ENCODE measurements around the gene XIRP2.
A peak's percentile ranks its signal among the peaks of the same experiment; 100 is the strongest.
"Not testable (repeated sequence)": the region's sequence is repeated elsewhere in the genome, so short reads cannot be mapped to it uniquely, and the experiment has no call there.

The XIRP2 gene

GRCh38 chr2:167200019-167200418 is 311.7 kb downstream of the XIRP2 start:
- no peak for DNase-seq

- DNase-seq: no peak
These were observed 321.5 kb downstream of the XIRP2 start for GRCh38 chr2:167209784-167210183.

GRCh38 chr2:167212014-167212648 is 323.9 kb downstream of the XIRP2 start:
- DNase-seq: no peak

GRCh38 chr2:167215595-167215994 is 327.3 kb downstream of the XIRP2 start:
- no peak for DNase-seq

- no peak for DNase-seq
These were observed 349.2 kb downstream of the XIRP2 start for GRCh38 chr2:167237478-167237877.

GRCh38 chr2:167240671-167241070 is 352.4 kb downstream of the XIRP2 start:
- DNase-seq: no peak

- DNase-seq: no peak
These were observed 360.9 kb downstream of the XIRP2 start for GRCh38 chr2:167249197-167249596.

- DNase-seq: no peak
These were observed 364.7 kb downstream of the XIRP2 start for GRCh38 chr2:167253025-167253424.

- DNase-seq: no peak
These were observed 366.4 kb downstream of the XIRP2 start for GRCh38 chr2:167254721-167255120.

GRCh38 chr2:167258712-167259111 is 370.4 kb downstream of the XIRP2 start:
- DNase-seq: no peak

- DNase-seq: peak; percentile 55
These were observed 376.1 kb downstream of the XIRP2 start for GRCh38 chr2:167264380-167264779.

GRCh38 chr2:167265004-167265403 is 376.7 kb downstream of the XIRP2 start:
- no peak for DNase-seq

GRCh38 chr2:167265722-167266121 is 377.4 kb downstream of the XIRP2 start:
- DNase-seq: no peak

GRCh38 chr2:167268245-167268644 is 380.0 kb downstream of the XIRP2 start:
- not testable (repeated sequence) for DNase-seq

GRCh38 chr2:167271932-167272331 is 383.7 kb downstream of the XIRP2 start:
- DNase-seq: peak; percentile 67

GRCh38 chr2:167275046-167275445 is 386.8 kb downstream of the XIRP2 start:
- no peak for DNase-seq

GRCh38 chr2:167279810-167280209 is 391.5 kb downstream of the XIRP2 start:
- no peak for DNase-seq

- DNase-seq: no peak
These were observed 398.9 kb downstream of the XIRP2 start for GRCh38 chr2:167287212-167287611.

GRCh38 chr2:167289651-167290410 is 401.6 kb downstream of the XIRP2 start:
- DNase-seq: no peak

GRCh38 chr2:167292430-167293171 is 404.3 kb downstream of the XIRP2 start, which contains the start of gene B3GALT1:
B3GALT1 (plus strand) TSS chr2:167293001.
- peak; percentile 98 for DNase-seq

- DNase-seq: peak; percentile 58
These were observed 405.0 kb downstream of the XIRP2 start for GRCh38 chr2:167293172-167293781.

GRCh38 chr2:167293943-167294775 is 405.9 kb downstream of the XIRP2 start:
- peak; percentile 70 for DNase-seq

Data from islet precursor cell (in vitro differentiated cells).